ENCODE measurements around the gene PYCR2.
"Not testable (repeated sequence)": the region's sequence is repeated elsewhere in the genome, so short reads cannot be mapped to it uniquely, and the experiment has no call there.

Gene PYCR2

DNA sequence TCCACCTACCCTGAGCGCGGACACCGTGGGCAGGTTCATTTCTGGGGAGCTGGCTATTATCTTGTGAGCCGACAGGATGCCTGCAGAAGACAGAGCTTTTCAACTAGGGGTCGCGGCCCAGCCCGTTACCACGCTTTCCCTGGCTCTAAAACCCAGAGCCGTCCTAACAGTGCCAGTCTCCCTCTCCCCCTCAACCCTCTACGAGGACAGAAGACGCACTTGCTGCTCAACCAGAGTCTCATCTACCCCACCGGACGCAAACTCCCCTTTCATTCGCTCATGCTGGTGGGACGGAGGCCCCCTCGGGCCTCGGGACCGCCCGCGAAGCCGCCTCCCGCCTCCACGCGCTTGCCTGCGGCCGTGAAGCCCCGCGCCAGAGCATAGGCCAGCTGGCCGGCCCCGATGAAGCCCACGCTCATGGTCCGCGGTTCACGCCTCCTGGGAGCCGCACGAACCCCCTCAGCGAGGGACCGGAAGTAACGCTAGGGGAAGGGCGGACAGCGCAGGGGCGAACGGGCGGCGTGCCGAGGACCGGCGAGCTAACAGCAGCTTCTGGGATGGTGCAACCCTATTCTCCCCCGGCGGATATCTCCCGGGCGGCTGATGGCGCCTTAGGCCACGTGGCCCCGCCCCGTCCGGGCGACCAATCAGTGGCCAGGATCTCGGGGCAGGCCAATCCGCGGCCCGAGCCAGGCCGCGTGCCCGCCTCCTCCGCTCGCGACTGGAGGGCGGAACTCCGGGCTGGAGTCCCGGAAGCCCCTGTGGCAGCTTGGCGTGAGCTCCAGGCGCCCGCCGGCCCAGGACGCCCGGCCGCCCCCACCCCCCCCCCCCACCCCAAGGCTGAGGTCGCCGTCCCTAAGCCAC is at the start of gene PYCR2:
TSS of gene PYCR2 (minus strand) at position 559 of the 864 bp plus-strand sequence. CDS start at position 419, 140 bp downstream.
- DNase-seq = peak; percentile 95

DNA sequence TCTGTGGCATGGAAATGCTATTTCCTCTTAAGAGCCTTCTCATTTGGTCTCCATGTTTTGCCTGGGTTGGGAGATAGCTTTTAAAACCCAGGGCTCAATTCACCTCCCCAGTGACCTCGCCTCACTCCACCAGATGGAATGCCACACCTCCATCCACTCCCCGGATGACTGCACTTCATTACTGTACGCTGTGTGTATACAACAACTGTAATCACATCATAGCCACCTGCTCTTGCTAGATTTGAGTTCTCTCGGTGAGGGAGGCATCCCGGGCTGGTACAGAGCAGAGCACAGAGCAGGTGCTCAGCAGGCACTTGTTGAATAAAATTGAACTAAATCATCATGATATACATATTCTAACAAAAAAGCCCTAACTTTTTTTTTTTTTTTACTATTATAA is 49.1 kb upstream of the PYCR2 start:
- DNase-seq = no peak

- no peak for DNase-seq
These were observed 48.5 kb upstream of the PYCR2 start for GRCh38 chr1:225972344-225973152.

- not testable (repeated sequence) for DNase-seq
These were observed 46.6 kb upstream of the PYCR2 start for GRCh38 chr1:225970592-225971157.

DNA sequence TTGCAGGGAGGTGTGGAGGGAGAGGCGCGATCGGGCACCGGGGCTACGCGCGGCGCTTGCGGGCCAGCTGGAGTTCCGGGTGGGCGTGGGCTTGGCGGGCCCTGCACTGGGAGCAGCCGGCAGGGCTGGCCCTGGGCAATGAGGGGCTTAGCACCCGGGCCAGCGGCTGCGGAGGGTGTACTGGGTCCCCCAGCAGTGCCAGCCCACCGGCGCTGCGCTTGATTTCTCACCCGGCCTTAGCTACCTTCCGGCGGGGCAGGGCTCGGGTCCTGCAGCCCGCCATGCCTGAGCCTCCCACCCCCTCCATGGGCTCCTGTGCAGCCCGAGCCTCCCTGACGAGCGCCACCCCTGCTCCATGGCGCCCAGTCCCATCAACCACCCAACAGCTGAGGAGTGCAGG is 45.7 kb upstream of the PYCR2 start:
- not testable (repeated sequence) for DNase-seq

GRCh38 chr1:225965231-225965630 is 41.2 kb upstream of the PYCR2 start:
- DNase-seq = no peak

DNA sequence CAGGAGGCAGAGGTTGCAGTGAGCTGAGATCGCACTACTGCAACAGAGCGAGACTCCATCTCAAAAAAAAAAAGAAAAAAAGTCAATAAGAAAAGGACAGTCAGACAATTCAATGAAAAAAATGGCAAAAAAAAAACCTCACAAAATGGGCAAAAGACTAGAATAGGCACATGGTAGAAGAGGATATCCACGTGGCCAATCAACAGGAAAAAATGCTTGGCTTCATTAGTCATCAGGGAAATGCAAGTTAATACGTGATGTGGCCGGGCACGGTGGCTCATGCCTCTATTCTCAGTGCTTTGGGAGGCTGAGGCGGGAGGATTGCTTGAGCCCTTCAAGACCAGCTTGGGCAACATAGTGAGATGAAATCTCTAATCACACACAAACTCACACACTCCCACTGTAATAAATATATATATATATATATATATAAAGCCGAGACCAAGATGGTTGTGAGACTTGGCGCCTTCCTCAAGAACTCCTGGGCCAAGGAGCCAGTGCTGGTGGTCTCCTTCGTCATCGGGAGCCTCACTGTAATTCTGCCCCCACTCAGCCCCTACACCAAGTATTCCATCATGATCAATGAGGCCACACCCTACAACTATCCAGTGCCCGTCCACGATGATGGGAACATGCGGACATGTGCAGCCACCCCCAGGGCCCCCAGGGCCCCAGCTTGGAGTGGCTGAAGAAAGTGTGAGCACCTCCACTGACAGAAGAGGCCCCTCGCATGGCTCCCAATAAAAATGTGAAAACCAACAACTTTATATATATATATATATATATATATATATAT is 39.9 kb upstream of the PYCR2 start:
- DNase-seq = no peak

DNA sequence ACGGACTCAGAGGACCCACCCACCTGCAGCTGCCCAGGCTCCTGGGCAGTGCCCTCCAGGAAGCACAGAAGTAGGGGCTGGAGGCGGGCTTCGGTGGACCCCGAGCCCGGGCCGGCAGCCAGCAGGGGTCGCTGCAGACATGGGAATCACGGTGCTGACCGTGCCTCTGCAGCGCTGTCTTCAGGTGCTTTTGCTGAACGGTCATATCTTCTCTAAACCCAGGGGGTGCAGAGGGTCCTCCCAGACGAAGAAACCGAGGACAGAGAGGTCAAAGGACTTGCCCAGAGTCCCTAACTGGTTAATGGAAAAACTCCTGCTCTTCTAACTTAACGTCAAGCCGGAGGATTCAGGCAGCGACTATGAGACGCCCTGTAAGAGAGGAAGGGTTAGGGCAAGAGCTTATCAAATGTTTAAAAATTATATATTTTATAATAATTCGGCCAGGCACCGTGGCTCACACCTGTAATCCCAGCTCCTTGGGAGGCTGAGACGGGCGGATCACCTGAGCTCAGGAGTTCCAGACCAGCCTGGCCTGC is 38.5 kb upstream of the PYCR2 start:
- DNase-seq = no peak

DNA sequence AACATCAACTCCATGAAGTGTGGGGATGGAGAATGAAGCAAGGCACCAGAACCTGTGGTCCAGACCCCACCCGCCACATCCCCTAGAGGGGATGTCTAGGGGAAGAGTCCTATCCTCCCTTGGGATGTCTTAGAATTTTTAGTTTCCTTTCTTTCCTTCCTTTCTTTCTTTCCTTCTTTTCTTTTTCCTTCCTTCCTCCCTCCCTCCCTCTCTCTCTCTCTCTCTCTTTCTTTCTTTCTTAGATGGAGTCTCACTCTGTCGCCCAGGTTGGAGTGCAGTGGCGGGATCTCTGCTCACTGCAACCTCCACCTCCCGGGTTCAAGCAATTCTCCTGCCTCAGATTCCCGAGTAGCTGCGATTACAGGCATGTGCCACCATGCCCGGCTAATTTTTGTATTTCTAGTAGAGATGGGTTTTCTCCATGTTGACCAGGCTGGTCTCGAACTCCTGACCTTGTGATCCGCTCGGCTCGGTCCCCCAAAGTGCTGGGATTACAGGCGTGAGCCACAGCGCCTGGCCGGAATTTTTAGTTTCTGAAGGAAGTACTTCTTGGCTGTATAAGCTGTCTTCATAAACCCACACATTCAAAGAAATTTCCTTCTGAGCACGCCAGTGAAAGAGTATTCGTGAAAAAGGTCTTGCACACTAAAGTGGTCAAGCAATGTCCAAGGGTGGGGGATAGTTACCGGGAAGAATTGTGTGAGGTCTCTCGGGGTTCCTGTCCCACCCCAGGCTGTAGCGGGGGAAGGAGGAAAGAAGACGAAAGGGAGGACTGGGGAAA is 37.8 kb upstream of the PYCR2 start:
- no peak for DNase-seq

- no peak for DNase-seq
These were observed 34.0 kb upstream of the PYCR2 start for GRCh38 chr1:225958041-225958440.

GRCh38 chr1:225954753-225955152 is 30.7 kb upstream of the PYCR2 start:
- no peak for DNase-seq

GRCh38 chr1:225953315-225953714 is 29.3 kb upstream of the PYCR2 start:
- no peak for DNase-seq

DNA sequence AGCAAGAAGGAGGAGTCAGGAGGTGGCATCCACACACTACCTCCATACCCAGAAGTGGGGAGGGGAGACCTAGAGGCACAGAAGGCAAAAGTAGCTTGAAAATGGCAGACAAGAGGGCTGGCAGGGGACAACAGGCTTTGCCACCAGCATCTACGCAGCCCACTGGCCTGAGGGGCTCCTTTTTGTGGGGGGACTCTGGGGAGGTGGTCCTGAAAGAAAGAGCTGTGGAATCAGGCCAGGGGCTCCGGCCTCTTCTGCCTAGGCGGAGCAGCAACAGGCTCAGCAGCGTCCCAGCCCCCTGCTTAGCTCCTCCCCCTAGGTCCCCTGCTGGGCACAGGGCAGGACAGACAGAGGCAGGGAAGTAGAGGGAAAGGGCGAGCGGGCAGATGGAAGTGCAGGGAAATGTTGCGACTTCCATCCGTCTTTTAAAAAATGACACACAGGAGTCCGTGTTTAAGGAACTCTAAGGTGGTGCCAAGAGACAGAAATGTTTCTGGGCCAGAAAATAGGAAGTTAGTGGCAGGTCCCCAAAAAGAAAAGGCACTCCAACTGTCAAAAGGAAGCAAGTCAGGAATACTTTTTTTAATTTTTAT is 27.0 kb upstream of the PYCR2 start:
- no peak for DNase-seq

DNA sequence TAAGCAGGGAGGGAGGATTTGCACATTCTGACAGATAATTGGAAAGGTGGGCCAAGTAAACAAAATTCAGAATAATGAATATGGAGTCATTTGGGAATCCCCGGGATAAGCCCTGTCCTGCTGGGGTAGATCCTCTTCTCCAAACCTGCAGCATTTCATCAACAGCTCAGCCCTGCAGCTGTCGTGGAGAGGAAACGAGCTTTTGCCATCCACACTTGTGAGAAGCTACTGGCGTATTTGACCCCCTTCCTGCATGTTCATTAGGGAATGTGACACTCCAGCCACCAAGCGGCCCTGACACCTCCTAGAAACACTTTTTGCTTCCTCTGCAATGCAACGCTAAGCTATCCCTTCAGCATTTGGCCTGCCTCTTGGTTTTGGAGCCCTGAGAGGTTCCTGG is 25.0 kb upstream of the PYCR2 start:
- DNase-seq = no peak

GRCh38 chr1:225946803-225947202 is 22.8 kb upstream of the PYCR2 start:
- no peak for DNase-seq

GRCh38 chr1:225946082-225946620 is 22.1 kb upstream of the PYCR2 start:
- no peak for DNase-seq

- DNase-seq = no peak
These were observed 21.5 kb upstream of the PYCR2 start for GRCh38 chr1:225945564-225945963.

DNA sequence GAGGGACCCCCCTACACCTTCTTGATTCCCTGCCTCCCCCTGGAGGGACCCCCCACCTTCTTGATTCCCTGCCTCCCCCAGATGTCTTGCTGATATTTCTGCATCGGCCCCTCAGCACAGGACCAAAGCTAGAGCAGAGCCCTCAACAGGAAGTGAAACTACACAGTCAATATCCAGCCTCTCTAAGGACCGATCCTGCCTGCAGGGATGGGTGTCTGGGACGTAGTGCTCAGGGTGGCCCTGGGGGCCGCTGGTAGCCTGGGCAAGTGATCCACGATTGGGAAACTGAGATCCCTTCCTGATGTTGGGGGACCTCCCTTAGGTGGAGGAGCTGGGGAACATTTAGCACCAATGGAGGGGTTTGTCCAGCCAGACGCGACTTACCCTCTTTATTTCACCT is 20.9 kb upstream of the PYCR2 start:
- DNase-seq = no peak

DNA sequence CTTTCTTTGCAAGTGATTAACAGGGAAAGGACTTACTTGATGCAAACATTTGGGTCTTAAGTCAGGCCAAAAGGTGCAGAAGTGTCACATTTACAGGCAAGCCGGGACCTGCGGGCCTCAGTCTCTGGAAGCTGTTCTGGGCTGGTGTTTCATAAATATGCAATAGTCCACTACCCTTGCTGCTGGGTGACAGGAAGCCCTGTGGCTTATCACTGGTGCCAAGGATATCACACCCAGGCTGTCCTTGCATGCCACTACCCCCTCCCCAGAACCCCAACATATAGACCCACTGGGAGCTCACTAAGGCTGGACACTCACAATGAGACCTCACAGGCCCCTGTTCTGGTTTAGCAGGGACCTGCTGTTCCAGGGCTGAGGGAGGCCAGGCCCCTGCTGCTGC is 20.3 kb upstream of the PYCR2 start:
- DNase-seq = no peak

- DNase-seq = no peak
These were observed 19.5 kb upstream of the PYCR2 start for GRCh38 chr1:225943582-225943981.

- no peak for DNase-seq
These were observed 18.5 kb upstream of the PYCR2 start for GRCh38 chr1:225942574-225942973.
